ENCODE measurements around the gene CDH13.
"Not testable (repeated sequence)": the region's sequence is repeated elsewhere in the genome, so short reads cannot be mapped to it uniquely, and the experiment has no call there.

The CDH13 gene

GRCh38 chr16:82899006-82899405 lies 272.2 kb downstream of the CDH13 start:
- no peak for DNase-seq

GRCh38 chr16:82899731-82900450 lies 273.1 kb downstream of the CDH13 start:
- no peak for DNase-seq

GRCh38 chr16:82900559-82900958 lies 273.8 kb downstream of the CDH13 start:
- no peak for DNase-seq

GRCh38 chr16:82911925-82912324 lies 285.2 kb downstream of the CDH13 start:
- no peak for DNase-seq

GRCh38 chr16:82915139-82915824 lies 288.5 kb downstream of the CDH13 start:
- DNase-seq, result no peak

- no peak for DNase-seq
These were observed 291.3 kb downstream of the CDH13 start for GRCh38 chr16:82917886-82918595.

- DNase-seq, result no peak
These were observed 297.5 kb downstream of the CDH13 start for GRCh38 chr16:82924075-82924854.

- DNase-seq, result no peak
These were observed 299.7 kb downstream of the CDH13 start for GRCh38 chr16:82926500-82926899.

- not testable (repeated sequence) for DNase-seq
These were observed 307.2 kb downstream of the CDH13 start for GRCh38 chr16:82933933-82934332.

- no peak for DNase-seq
These were observed 309.0 kb downstream of the CDH13 start for GRCh38 chr16:82935766-82936165.

GRCh38 chr16:82936941-82937551 lies 310.3 kb downstream of the CDH13 start:
- DNase-seq, result no peak

GRCh38 chr16:82937926-82938520 lies 311.3 kb downstream of the CDH13 start:
- DNase-seq, result no peak

- no peak for DNase-seq
These were observed 316.6 kb downstream of the CDH13 start for GRCh38 chr16:82943371-82943770.

- DNase-seq, result no peak
These were observed 318.8 kb downstream of the CDH13 start for GRCh38 chr16:82945420-82946101.

GRCh38 chr16:82947698-82948097 lies 320.9 kb downstream of the CDH13 start:
- no peak for DNase-seq

- no peak for DNase-seq
These were observed 322.2 kb downstream of the CDH13 start for GRCh38 chr16:82949016-82949415.

- no peak for DNase-seq
These were observed 326.7 kb downstream of the CDH13 start for GRCh38 chr16:82953517-82953916.

- no peak for DNase-seq
These were observed 327.6 kb downstream of the CDH13 start for GRCh38 chr16:82954224-82954929.

GRCh38 chr16:82955741-82956348 lies 329.1 kb downstream of the CDH13 start:
- no peak for DNase-seq

GRCh38 chr16:82957212-82957611 lies 330.4 kb downstream of the CDH13 start:
- no peak for DNase-seq
